HG03039 (cell line): ENCODE measurements around the gene TBC1D10A.

Source experiments
- ATAC-seq: cut with Tn5 transposase; IDR thresholded peaks from one replicate; pipeline ENCODE4 v1.9.1; 2021; ENCODE audit warnings: mild to moderate bottlenecking, moderate library complexity; ENCODE audit not compliant: unreplicated experiment

The TBC1D10A gene

DNA sequence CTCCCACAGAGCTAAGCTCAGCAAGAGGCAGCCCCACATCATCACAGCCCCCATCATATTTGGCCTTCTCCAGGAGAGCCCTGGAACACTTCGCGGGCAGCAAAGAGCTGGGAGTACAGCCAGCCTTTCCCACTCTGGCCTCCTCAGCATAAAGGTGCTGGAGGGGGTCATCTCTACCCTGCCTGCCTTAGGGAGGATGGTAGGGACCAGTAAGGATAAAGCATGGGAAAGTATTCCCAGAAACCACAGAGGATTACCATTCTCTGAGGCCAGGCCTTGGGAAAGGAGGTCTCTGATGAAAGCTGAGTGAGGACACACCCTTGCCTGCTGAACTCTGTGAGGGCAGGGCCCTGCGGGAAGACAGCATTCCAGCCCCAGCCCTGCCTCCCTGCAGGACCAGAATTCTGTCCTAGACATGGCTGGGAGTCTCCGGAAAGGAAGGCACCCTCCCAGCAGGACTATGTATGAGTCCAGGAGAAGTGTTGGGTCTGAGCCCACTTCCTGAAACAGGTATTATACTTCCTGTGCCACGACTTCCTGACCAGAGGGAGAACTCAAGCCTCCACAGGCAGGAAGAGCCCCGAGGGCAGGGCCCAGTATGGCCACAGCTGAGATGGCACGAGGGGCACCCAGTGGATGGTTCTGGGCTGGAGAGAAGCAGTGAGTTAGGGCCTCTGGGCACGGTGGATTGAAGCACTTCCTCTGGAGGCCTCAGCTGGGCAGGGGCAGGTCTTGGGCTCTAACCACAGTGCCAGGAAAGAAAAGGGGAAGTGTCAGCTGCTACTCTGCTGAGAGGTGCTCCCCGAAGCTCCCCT, 24.5 kb downstream of the TBC1D10A start:
- ATAC-seq, result no peak

DNA sequence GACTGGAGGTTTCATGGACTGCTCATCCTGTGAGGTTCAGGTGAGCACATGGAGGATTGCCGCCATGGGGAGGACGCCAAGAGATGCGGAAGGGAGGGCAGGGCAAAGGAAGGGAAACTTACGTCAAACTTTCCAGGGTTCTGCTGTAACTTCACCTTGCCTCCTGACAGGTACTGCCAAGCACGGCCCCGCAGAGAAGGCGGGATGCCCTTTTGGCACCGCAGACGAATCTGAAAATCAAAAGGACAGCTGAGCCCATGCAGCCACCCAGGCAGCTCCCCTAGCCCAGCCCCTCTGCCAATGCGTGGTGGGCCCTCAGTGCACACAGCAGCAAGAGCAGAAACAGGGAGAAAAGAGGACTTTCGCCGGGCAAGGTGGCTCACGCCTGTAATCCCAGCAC, 27.4 kb downstream of the TBC1D10A start:
- ATAC-seq, result no peak

- no peak for ATAC-seq
Measured at GRCh38 chr22:30297991-30298701, 28.6 kb downstream of the TBC1D10A start.

- ATAC-seq, result no peak
Measured at GRCh38 chr22:30297276-30297990, 29.3 kb downstream of the TBC1D10A start.

GRCh38 chr22:30296833-30297232, 29.9 kb downstream of the TBC1D10A start:
- no peak for ATAC-seq

DNA sequence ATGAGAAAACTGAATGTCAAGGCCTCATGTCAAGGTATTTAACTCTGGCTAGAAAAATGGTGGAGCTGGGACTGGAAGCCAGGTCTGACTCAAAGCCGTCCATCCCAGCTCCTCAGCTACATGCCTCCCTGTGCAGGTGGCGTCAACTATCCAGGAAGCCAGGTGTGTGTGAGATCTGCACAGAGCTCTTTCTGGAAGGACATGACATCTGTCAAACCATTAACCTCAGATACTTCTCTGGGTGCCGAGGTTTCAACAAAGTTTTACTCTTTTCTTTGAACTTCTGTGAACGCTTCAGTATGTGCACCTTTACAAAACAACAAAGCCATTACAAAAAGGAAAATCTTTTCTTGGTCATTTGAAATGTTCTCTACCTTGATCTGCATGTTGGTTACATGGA, 30.4 kb downstream of the TBC1D10A start:
- no peak for ATAC-seq

GRCh38 chr22:30295576-30295975, 31.2 kb downstream of the TBC1D10A start:
- no peak for ATAC-seq

DNA sequence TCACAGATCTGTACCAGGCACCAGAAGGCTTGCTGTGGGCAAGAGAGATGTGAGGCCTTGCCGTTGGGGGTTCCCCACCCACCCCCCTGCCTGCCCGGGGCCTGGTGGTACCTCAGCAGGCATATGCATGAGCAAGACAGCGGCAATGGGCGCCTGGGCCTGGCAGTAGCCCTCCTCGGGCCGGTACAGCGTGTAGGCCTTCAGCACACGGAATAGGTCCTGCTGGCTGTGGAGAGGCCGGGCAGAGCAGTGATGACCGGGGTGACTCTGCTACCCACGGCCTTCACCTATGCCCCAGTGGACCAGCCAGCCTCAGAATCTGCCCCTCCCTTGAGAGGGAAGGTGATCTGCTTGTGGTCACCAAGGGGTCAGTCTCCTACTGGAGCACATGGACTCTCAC, 31.9 kb downstream of the TBC1D10A start:
- ATAC-seq, result no peak

DNA sequence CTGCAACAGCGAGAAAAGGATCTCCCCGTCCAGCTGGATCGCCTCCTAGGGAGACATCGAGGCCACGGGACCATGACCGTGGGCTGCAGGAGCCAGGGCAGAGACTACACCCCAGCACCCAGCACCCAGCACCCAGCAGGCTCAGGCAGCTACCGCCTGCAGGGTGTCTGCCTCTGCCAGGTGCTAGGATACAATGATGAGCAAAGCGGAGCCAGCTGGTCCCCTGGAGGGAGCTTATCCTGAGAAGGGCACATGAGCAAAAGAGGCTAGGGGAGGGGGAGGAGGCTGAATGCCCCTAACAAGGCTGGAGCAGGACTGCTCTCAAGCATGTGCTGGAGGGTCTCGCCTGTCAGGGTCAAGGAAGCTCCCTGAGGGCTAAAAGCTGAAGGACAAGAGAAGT, 32.7 kb downstream of the TBC1D10A start:
- ATAC-seq, result no peak

- no peak for ATAC-seq
Measured at GRCh38 chr22:30293026-30293425, 33.7 kb downstream of the TBC1D10A start.

DNA sequence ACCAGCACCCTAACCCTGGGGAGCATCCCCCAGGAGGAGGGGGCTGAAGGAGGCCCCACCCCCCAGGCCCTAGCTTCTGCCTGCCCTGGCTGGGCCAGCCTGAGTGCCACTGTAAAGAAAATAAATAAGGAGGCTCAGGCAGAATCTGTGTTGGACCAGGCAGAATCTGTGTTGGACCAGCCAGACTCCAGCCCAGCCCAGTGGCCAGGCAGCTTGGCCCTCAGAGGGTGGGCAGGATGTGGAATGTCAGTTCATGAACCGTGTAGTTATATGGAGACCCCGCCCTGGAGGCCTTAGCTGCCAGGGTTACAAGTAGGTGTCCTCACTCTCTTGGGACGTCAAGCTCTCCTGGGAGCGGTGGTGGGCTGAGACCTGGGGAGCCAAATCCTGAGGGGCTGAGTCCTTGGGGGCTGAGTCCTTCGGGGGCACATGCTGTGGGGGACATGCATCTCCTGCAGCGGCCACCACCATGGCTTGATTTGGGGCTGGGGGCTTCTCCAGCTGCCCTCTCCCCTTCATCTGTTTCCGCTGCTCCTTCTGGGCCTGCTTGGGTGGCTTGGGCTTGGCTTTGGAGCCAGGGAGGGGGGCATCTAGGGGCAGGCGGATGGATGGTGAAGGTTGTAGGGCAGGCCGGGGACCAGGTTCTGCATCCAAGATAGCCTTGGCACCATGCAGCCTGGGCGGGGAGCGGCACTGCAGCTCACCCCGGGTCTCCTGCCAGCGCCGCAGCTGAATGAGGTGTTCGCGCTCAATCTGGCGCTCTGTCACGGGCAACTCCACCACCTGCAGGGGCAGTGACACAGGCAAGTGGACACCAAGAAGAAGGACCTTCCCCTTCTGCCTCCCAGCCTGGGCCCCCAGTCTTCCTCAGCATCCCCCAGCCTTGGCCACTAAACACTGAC, 34.4 kb downstream of the TBC1D10A start:
- ATAC-seq, result no peak

DNA sequence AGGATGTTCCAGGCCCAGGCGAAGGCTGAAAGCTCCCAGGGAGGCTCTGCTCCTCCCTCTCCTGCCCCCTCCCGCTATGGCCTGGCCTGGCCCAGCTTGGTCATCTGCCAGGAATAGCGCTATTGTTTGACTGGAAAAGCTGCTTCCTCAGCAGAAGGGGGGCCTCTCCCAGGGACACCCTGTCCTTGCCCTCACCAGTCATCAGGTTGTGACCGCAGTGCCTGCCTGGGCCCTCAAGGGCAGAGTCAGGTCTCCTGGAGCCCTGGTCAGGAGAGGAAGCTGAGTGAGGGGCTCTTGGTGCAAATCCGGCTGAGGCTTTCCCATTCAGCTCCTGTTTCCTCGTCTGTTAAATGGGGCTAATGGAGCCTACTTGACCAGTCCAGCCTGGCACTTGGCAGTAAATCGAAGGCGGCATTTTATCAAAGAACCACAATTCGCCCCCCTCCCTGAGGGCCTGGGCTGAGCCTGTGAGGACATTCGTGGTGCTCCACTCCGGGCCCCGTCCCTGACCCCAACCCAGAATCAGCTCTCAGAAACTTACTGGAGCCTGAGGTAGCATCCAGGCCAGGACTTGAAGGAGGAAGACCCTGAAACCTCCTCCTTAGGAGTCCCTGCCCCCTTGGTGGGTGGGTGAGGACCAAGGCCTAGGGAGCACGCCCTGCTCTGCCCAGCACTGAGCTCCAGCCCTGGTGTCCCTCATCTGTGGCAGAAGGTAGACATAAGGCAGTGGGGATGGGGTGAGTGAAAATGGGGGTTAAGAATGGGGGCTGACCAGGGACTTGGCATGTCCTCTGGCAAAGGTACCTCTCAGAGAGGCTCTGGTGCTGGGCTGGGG, 35.5 kb downstream of the TBC1D10A start:
- no peak for ATAC-seq

DNA sequence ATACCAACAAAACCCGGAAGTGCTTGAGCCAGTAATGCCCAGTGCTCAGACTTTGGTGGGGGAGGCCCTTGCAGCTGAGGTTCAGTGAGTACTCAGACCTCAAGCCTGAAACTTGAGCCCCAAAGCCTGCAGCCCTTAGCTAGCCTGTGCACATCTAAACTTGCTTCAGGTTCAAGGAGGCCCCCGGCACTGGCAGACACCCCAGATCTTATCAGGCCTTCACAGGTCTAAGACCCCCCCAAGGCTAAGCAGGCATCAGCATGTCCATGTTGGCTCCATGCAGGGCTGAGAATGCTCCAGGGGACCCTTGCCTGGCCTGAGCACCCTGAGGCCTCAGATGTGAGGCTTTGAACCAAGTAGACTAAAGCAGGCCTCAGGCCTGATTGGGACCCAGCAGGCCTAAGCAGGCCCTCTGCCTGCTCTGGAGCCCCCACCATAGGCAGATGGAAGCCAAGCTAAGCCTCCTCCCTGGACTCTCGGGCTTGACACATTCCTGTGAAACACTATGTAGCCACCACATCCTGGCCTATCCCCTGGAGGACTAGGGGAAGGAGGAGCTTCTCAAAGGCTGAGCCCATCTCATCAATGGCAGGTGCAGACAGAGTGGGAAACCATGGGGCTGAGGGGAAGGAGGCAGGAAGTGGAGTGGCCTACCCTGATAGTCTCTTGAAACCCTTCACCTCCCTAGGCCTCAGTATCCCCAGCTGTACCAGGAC, 36.2 kb downstream of the TBC1D10A start:
- no peak for ATAC-seq

DNA sequence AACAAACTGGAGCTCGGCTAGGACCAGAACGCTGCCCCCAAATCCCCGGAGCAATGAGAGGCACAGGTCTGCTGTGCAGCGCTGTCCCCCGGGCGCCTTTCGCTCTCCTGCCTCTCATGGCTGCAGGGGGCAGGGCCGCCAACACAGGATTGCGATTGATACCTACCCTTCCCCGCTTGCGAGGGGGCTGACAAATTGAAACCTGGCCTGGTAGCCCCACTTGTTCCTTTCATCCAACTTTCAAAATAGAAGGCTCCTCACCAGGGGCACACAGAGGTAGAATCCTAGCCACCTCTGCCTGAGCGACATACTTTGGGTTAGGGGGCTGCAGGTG, 36.8 kb downstream of the TBC1D10A start:
- ATAC-seq, result no peak

- peak; percentile 58 for ATAC-seq
Measured at GRCh38 chr22:30289141-30289979, 37.4 kb downstream of the TBC1D10A start, which contains the start of gene CASTOR1. TSS of gene CASTOR1 (minus strand) at chr22:30289505. CDS start at chr22:30289497, 8 bp downstream.

- no peak for ATAC-seq
Measured at GRCh38 chr22:30288419-30289140, 38.2 kb downstream of the TBC1D10A start.

GRCh38 chr22:30287648-30288418, 38.9 kb downstream of the TBC1D10A start:
- no peak for ATAC-seq
